ENCODE measurements around the gene STAB2.

DNA sequence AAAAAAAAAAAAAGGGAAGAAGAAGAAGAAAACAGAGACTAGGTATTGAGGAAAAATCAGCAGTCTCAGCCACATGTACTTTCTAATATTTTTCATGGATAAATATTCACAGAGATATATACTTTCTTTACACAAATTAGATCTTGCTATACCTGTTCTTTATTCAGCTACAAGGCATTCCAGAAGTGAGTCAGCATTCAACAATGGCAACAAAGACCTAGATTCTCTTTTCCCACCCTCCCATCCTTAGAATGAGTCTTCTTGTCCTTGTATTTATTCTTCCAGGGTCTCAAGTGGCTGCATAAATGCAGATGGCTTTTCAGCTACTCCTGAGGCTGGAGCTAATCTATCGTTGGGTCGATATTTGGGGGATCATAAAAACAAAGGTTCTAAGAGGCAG lies 160.9 kb downstream of the STAB2 start:
- no peak for TF ChIP-seq NRF1 (IDR thresholded peaks at IDR 0.05; ENCODE audit: low read depth, low read length)
- no peak for TF ChIP-seq TCF12 (IDR thresholded peaks at IDR 0.05)
- TF ChIP-seq, protein P1, sequence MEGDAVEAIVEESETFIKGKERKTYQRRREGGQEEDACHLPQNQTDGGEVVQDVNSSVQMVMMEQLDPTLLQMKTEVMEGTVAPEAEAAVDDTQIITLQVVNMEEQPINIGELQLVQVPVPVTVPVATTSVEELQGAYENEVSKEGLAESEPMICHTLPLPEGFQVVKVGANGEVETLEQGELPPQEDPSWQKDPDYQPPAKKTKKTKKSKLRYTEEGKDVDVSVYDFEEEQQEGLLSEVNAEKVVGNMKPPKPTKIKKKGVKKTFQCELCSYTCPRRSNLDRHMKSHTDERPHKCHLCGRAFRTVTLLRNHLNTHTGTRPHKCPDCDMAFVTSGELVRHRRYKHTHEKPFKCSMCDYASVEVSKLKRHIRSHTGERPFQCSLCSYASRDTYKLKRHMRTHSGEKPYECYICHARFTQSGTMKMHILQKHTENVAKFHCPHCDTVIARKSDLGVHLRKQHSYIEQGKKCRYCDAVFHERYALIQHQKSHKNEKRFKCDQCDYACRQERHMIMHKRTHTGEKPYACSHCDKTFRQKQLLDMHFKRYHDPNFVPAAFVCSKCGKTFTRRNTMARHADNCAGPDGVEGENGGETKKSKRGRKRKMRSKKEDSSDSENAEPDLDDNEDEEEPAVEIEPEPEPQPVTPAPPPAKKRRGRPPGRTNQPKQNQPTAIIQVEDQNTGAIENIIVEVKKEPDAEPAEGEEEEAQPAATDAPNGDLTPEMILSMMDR (IDR thresholded peaks at IDR 0.05): no peak
- no peak for TF ChIP-seq NFIC (IDR thresholded peaks at IDR 0.05; ENCODE audit: borderline replicate concordance)
- TF ChIP-seq EP300 (IDR thresholded peaks at IDR 0.05; ENCODE audit: borderline replicate concordance in 1 of 2, low read depth in 1 of 2, low read length in 1 of 2): no peak
- TF ChIP-seq ELF1 (IDR thresholded peaks at IDR 0.05): no peak
- no peak for TF ChIP-seq TAF1 (IDR thresholded peaks at IDR 0.05; ENCODE audit: borderline replicate concordance, low read depth, low read length)
- TF ChIP-seq, protein P2, sequence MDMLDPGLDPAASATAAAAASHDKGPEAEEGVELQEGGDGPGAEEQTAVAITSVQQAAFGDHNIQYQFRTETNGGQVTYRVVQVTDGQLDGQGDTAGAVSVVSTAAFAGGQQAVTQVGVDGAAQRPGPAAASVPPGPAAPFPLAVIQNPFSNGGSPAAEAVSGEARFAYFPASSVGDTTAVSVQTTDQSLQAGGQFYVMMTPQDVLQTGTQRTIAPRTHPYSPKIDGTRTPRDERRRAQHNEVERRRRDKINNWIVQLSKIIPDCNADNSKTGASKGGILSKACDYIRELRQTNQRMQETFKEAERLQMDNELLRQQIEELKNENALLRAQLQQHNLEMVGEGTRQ (IDR thresholded peaks at IDR 0.05; ENCODE audit: borderline replicate concordance, low read depth, low read length): no peak
- no peak for TF ChIP-seq YY1 (IDR thresholded peaks at IDR 0.05; ENCODE audit: low read depth)
- TF ChIP-seq POLR2AphosphoS5 (IDR thresholded peaks at IDR 0.05; ENCODE audit: low read depth, low read length): no peak
- TF ChIP-seq, protein P3, sequence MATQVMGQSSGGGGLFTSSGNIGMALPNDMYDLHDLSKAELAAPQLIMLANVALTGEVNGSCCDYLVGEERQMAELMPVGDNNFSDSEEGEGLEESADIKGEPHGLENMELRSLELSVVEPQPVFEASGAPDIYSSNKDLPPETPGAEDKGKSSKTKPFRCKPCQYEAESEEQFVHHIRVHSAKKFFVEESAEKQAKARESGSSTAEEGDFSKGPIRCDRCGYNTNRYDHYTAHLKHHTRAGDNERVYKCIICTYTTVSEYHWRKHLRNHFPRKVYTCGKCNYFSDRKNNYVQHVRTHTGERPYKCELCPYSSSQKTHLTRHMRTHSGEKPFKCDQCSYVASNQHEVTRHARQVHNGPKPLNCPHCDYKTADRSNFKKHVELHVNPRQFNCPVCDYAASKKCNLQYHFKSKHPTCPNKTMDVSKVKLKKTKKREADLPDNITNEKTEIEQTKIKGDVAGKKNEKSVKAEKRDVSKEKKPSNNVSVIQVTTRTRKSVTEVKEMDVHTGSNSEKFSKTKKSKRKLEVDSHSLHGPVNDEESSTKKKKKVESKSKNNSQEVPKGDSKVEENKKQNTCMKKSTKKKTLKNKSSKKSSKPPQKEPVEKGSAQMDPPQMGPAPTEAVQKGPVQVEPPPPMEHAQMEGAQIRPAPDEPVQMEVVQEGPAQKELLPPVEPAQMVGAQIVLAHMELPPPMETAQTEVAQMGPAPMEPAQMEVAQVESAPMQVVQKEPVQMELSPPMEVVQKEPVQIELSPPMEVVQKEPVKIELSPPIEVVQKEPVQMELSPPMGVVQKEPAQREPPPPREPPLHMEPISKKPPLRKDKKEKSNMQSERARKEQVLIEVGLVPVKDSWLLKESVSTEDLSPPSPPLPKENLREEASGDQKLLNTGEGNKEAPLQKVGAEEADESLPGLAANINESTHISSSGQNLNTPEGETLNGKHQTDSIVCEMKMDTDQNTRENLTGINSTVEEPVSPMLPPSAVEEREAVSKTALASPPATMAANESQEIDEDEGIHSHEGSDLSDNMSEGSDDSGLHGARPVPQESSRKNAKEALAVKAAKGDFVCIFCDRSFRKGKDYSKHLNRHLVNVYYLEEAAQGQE (IDR thresholded peaks at IDR 0.05; ENCODE audit: low read depth, low read length): no peak
- TF ChIP-seq RFX5 (IDR thresholded peaks at IDR 0.05; ENCODE audit: low read length): no peak
- TF ChIP-seq JUND (IDR thresholded peaks at IDR 0.05): no peak
- no peak for TF ChIP-seq CHD2 (IDR thresholded peaks at IDR 0.05; ENCODE audit: low read length, partially characterized antibody)

All from SK-N-SH (cell line).